WTC11 (cell line): ENCODE data around the gene SYNGR1. TPM values are rescaled to one million over a fixed set of nuclear protein-coding genes. Genes with fewer than 3 reads are reported as not detected.

Experiments
- ATAC-seq: fragments of 200-7000 bp; cut with Tn5 transposase; 2 replicates; pipeline ENCODE4 v1.10.0; 2021; ENCODE audit warnings: mild to moderate bottlenecking, moderate library complexity
- CTCF ChIA-PET: fragments of 300-600 bp; sonication (Branson Sonifier 250); formaldehyde crosslinking; loops from one replicate; lab custom pipeline; 2021; ENCODE audit warnings: antibody characterized with exemption; lab: Charles Lee
- POLR2A ChIA-PET: fragments of 350-600 bp; sonication (Branson Sonifier 250); formaldehyde crosslinking; loops from one replicate; lab custom pipeline; 2021; ENCODE audit warnings: antibody characterized with exemption; lab: Charles Lee
- DNase-seq: peaks from one replicate; pipeline ENCODE4 v3.0.0; 2021; ENCODE audit warnings: low spot score
- H3K27ac Mint-ChIP-seq: 2 replicates; pipeline ENCODE4 v1.8.0; 2021; ENCODE audit warnings: mixed read lengths
- H3K27me3 Mint-ChIP-seq: 2 replicates; pipeline ENCODE4 v1.8.0; 2021; ENCODE audit warnings: low read depth, mild to moderate bottlenecking, moderate library complexity, mixed read lengths
- H3K36me3 Mint-ChIP-seq: 2 replicates; pipeline ENCODE4 v1.8.0; 2021; ENCODE audit warnings: mixed read lengths
- H3K4me1 Mint-ChIP-seq: 2 replicates; pipeline ENCODE4 v1.8.0; 2022; ENCODE audit warnings: mixed read lengths
- H3K4me3 Mint-ChIP-seq: 2 replicates; pipeline ENCODE4 v1.8.0; 2021; ENCODE audit warnings: mild to moderate bottlenecking, moderate library complexity, mixed read lengths
- H3K9me3 Mint-ChIP-seq: 2 replicates; pipeline ENCODE4 v1.8.0; 2021; ENCODE audit warnings: mixed read lengths
- AFF4 ChIP-seq: sonication (generic); formaldehyde crosslinking; IDR thresholded peaks from 2 replicates; pipeline ENCODE4 v1.8.1; 2023; ENCODE audit warnings: mild to moderate bottlenecking, missing genetic modification reagents, borderline replicate concordance
- ATF3 ChIP-seq: sonication (generic); formaldehyde crosslinking; conservative IDR thresholded peaks from 2 replicates; pipeline ENCODE4 v1.8.1; 2022; ENCODE audit warnings: mild to moderate bottlenecking, missing genetic modification reagents
- CDX4 ChIP-seq: fragments of 250-450 bp; sonication (Bioruptor Pico); IDR thresholded peaks from 2 replicates; pipeline ENCODE4 v1.9.0; 2021; ENCODE audit warnings: moderate library complexity, mild to moderate bottlenecking, inconsistent platforms, borderline replicate concordance
- ELF4 ChIP-seq: sonication (generic); formaldehyde crosslinking; IDR thresholded peaks from 2 replicates; pipeline ENCODE4 v1.8.1; 2022; ENCODE audit warnings: low read depth, mild to moderate bottlenecking, moderate library complexity, missing genetic modification reagents
- EMX1 ChIP-seq: fragments of 250-450 bp; sonication (Bioruptor Pico); IDR thresholded peaks from 2 replicates; pipeline ENCODE4 v1.8.0; 2021; ENCODE audit warnings: mild to moderate bottlenecking
- ETV6 ChIP-seq: sonication (generic); formaldehyde crosslinking; IDR thresholded peaks from 2 replicates; pipeline ENCODE4 v1.8.1; 2022; ENCODE audit warnings: mild to moderate bottlenecking, missing genetic modification reagents
- GTF2I ChIP-seq: fragments of 250-450 bp; sonication (Bioruptor Pico); conservative IDR thresholded peaks from 2 replicates; pipeline ENCODE4 v1.4.0; 2021; ENCODE audit warnings: mild to moderate bottlenecking
- HMGA2 ChIP-seq: fragments of 250-450 bp; sonication (Bioruptor Pico); IDR thresholded peaks from 2 replicates; pipeline ENCODE4 v1.4.0; 2021; ENCODE audit warnings: mild to moderate bottlenecking, moderate library complexity
- JAZF1 ChIP-seq: fragments of 250-450 bp; sonication (Bioruptor Pico); IDR thresholded peaks from 2 replicates; pipeline ENCODE4 v1.9.0; 2021; ENCODE audit warnings: moderate library complexity, mild to moderate bottlenecking, inconsistent platforms
- PRRX2 ChIP-seq: fragments of 250-450 bp; sonication (Bioruptor Pico); IDR thresholded peaks from 2 replicates; pipeline ENCODE4 v1.8.0; 2021; ENCODE audit warnings: mild to moderate bottlenecking
- RORB ChIP-seq: fragments of 250-450 bp; sonication (Bioruptor Pico); IDR thresholded peaks from 2 replicates; pipeline ENCODE4 v1.9.0; 2021; ENCODE audit warnings: mild to moderate bottlenecking
- TCF7 ChIP-seq: sonication (generic); formaldehyde crosslinking; IDR thresholded peaks from 2 replicates; pipeline ENCODE4 v1.8.0; 2022; ENCODE audit warnings: mild to moderate bottlenecking, low read depth, missing genetic modification reagents, moderate library complexity
- TEAD4 ChIP-seq: sonication (generic); formaldehyde crosslinking; IDR thresholded peaks from 2 replicates; pipeline ENCODE4 v1.8.0; 2022; ENCODE audit warnings: mild to moderate bottlenecking, missing genetic modification reagents
- USF2 ChIP-seq: sonication (generic); formaldehyde crosslinking; IDR thresholded peaks from 2 replicates; pipeline ENCODE4 v1.8.1; 2023; ENCODE audit warnings: mild to moderate bottlenecking, missing genetic modification reagents, moderate library complexity
- ZBTB43 ChIP-seq: sonication (generic); formaldehyde crosslinking; IDR thresholded peaks from 2 replicates; pipeline ENCODE4 v1.8.1; 2023; ENCODE audit warnings: mild to moderate bottlenecking, missing genetic modification reagents
- ZNF138 ChIP-seq: sonication (generic); formaldehyde crosslinking; conservative IDR thresholded peaks from 2 replicates; pipeline ENCODE4 v1.8.1; 2022; ENCODE audit warnings: mild to moderate bottlenecking, moderate library complexity, missing genetic modification reagents
- ZNF219 ChIP-seq: sonication (generic); formaldehyde crosslinking; IDR thresholded peaks from 2 replicates; pipeline ENCODE4 v1.8.0; 2023; ENCODE audit warnings: missing genetic modification reagents, mild to moderate bottlenecking, borderline replicate concordance
- ZNF317 ChIP-seq: sonication (generic); formaldehyde crosslinking; IDR thresholded peaks from 2 replicates; pipeline ENCODE4 v1.8.1; 2023; ENCODE audit warnings: low read depth, mild to moderate bottlenecking, moderate library complexity, missing genetic modification reagents, borderline replicate concordance
- total RNA-seq: library from RNA; stranded (reverse); gene quantifications from 3 replicates; pipeline ENCODE4 v1.2.3, GENCODE V29; 2021
- TF ChIP-seq, protein P1 (sequence below): sonication (generic); formaldehyde crosslinking; IDR thresholded peaks from 2 replicates; pipeline ENCODE4 v1.8.1; 2023; ENCODE audit warnings: mild to moderate bottlenecking, missing genetic modification reagents, moderate library complexity
- TF ChIP-seq, protein P2 (sequence below): sonication (generic); formaldehyde crosslinking; IDR thresholded peaks from 2 replicates; pipeline ENCODE4 v1.8.1; 2022; ENCODE audit warnings: low read depth, mild to moderate bottlenecking, moderate library complexity, missing genetic modification reagents, borderline replicate concordance

Gene SYNGR1
- total RNA-seq, 1 experiment from 2014 or later = 35.3 TPM

GRCh38 chr22:39415506-39415905 lies 65.7 kb downstream of the SYNGR1 start (continued):
- no peak for TF ChIP-seq TCF7
- TF ChIP-seq ZBTB43 (CRISPR knock-in tag) = no peak
- no peak for TF ChIP-seq ETV6
- TF ChIP-seq AFF4 (CRISPR knock-in tag) = no peak
- TF ChIP-seq EMX1 (CRISPR knock-in tag) = no peak

DNA sequence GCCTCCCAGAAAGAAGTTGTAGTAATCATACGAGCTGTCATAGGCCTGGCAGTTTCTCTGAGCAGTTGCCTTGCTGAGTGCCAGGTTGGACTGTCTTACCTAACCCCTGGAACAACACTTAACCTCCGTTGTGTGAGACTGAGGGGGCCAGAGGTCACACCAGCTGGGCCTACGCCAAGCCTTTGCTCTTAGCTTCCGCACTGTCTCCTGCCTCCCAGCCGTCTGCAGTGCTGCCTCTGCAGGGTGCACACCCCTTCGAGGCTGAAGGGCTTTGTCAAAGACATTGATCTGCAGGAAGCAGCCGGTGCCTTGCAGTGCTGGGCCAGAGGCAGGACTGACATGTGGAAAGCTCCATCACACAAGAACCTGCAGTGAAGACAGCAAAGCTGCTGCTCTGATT lies 66.5 kb downstream of the SYNGR1 start:
- DNase-seq (no peak), ATAC-seq (no peak)
- no peaks in the 10 kb centered on the region for H3K27me3 Mint-ChIP-seq
- H3K4me1 Mint-ChIP-seq = no peaks in the 10 kb centered on the region
- no peaks in the 10 kb centered on the region for H3K9me3 Mint-ChIP-seq
- TF ChIP-seq RORB = no peak
- TF ChIP-seq JAZF1 (CRISPR knock-in tag) = no peak
- no peak for TF ChIP-seq ZNF138 (CRISPR knock-in tag)
- no peak for TF ChIP-seq GTF2I (CRISPR knock-in tag)
- TF ChIP-seq ZNF219 (CRISPR knock-in tag) = no peak
- no peak for TF ChIP-seq HMGA2
- no peak for TF ChIP-seq ZNF317 (CRISPR knock-in tag)
- no peak for TF ChIP-seq AFF4 (CRISPR knock-in tag)
- TF ChIP-seq, protein P1, sequence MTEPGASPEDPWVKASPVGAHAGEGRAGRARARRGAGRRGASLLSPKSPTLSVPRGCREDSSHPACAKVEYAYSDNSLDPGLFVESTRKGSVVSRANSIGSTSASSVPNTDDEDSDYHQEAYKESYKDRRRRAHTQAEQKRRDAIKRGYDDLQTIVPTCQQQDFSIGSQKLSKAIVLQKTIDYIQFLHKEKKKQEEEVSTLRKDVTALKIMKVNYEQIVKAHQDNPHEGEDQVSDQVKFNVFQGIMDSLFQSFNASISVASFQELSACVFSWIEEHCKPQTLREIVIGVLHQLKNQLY (CRISPR knock-in tag) = no peak
- CTCF ChIA-PET = interaction anchor here (0.8 kb wide), 1 partner anchor 80 kb away, joined by 3 read pairs; no protein-coding TSS in a partner anchor
- H3K27ac Mint-ChIP-seq = no peak overlapping the region
- H3K36me3 Mint-ChIP-seq = peaks cover 31% of the 10 kb centered on the region
- no peak overlapping the region for H3K4me3 Mint-ChIP-seq
- POLR2A ChIA-PET = no interaction called here

- CTCF ChIA-PET = interaction anchor here (0.6 to 0.9 kb wide), 4 partner anchors 17 to 202 kb away, joined by 3 to 4 read pairs (median 3); partner anchors contain the start of gene TAB1
- DNase-seq (no peak), ATAC-seq (no peak)
- H3K36me3 Mint-ChIP-seq = peaks cover 39% of the 10 kb centered on the region
- H3K4me1 Mint-ChIP-seq = no peaks in the 10 kb centered on the region
- H3K4me3 Mint-ChIP-seq = no peak overlapping the region
- H3K27ac Mint-ChIP-seq = no peak overlapping the region
- H3K9me3 Mint-ChIP-seq = no peaks in the 10 kb centered on the region
- no peaks in the 10 kb centered on the region for H3K27me3 Mint-ChIP-seq
- TF ChIP-seq PRRX2 (CRISPR knock-in tag) (no peak), ATF3 (CRISPR knock-in tag) (no peak), ELF4 (CRISPR knock-in tag) (no peak), CDX4 (CRISPR knock-in tag) (no peak), USF2 (CRISPR knock-in tag) (no peak), TEAD4 (CRISPR knock-in tag) (no peak), JAZF1 (CRISPR knock-in tag) (no peak)
- TF ChIP-seq, protein P2, sequence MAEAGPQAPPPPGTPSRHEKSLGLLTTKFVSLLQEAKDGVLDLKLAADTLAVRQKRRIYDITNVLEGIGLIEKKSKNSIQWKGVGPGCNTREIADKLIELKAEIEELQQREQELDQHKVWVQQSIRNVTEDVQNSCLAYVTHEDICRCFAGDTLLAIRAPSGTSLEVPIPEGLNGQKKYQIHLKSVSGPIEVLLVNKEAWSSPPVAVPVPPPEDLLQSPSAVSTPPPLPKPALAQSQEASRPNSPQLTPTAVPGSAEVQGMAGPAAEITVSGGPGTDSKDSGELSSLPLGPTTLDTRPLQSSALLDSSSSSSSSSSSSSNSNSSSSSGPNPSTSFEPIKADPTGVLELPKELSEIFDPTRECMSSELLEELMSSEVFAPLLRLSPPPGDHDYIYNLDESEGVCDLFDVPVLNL (CRISPR knock-in tag) = no peak
- TF ChIP-seq, protein P1 (CRISPR knock-in tag) = no peak
- POLR2A ChIA-PET = no interaction called here
Observed at GRCh38 chr22:39417641-39418040, 67.8 kb downstream of the SYNGR1 start.
